ENCODE measurements around the gene PLK5.

Gene PLK5

GRCh38 chr19:1505991-1506881 lies 17.6 kb upstream of the PLK5 start:
- DNase-seq (ENCODE audit: low read depth in 1 of 2, low spot score in 1 of 2), result no peak
- peaks cover 23% of the 10 kb centered on the region for H3K27me3 ChIP-seq (ENCODE audit: insufficient read depth, poor library complexity, severe bottlenecking)
- H3K4me3 ChIP-seq (replicated peaks; ENCODE audit: insufficient read depth, low read length), result no peak overlapping the region
- TF ChIP-seq REST (IDR thresholded peaks at IDR 0.05; ENCODE audit: insufficient replicate concordance, low read depth) (no peak), CTCF (IDR thresholded peaks at IDR 0.05; ENCODE audit: insufficient read depth, low read length) (no peak), POLR2AphosphoS5 (IDR thresholded peaks at IDR 0.05; ENCODE audit: low read depth) (no peak), SPI1 (IDR thresholded peaks at IDR 0.05; ENCODE audit: borderline replicate concordance, low read depth) (no peak), GABPA (IDR thresholded peaks at IDR 0.05; ENCODE audit: low read depth) (no peak)
- H3K27ac ChIP-seq (replicated peaks), result no peak overlapping the region

GRCh38 chr19:1507192-1507660 lies 16.7 kb upstream of the PLK5 start:
- no peak overlapping the region for H3K4me3 ChIP-seq (replicated peaks; ENCODE audit: insufficient read depth, low read length)
- no peak for DNase-seq (ENCODE audit: low read depth in 1 of 2, low spot score in 1 of 2)
- TF ChIP-seq SPI1 (IDR thresholded peaks at IDR 0.05; ENCODE audit: borderline replicate concordance, low read depth) (no peak), REST (IDR thresholded peaks at IDR 0.05; ENCODE audit: insufficient replicate concordance, low read depth) (no peak), CTCF (IDR thresholded peaks at IDR 0.05; ENCODE audit: insufficient read depth, low read length) (no peak)
- H3K27me3 ChIP-seq (ENCODE audit: insufficient read depth, poor library complexity, severe bottlenecking), result peaks cover 27% of the 10 kb centered on the region
- no peak overlapping the region for H3K27ac ChIP-seq (replicated peaks)

GRCh38 chr19:1507763-1508506 lies 15.9 kb upstream of the PLK5 start:
- H3K27me3 ChIP-seq (ENCODE audit: insufficient read depth, poor library complexity, severe bottlenecking), result peaks cover 32% of the 10 kb centered on the region
- H3K4me3 ChIP-seq (replicated peaks; ENCODE audit: insufficient read depth, low read length), result no peak overlapping the region
- no peak overlapping the region for H3K27ac ChIP-seq (replicated peaks)
- DNase-seq (ENCODE audit: low read depth in 1 of 2, low spot score in 1 of 2), result peak; percentile 61 to 76
- TF ChIP-seq GABPA (IDR thresholded peaks at IDR 0.05; ENCODE audit: low read depth) (no peak), CTCF (IDR thresholded peaks at IDR 0.05; ENCODE audit: insufficient read depth, low read length) (no peak), POLR2AphosphoS5 (IDR thresholded peaks at IDR 0.05; ENCODE audit: low read depth) (no peak), REST (IDR thresholded peaks at IDR 0.05; ENCODE audit: insufficient replicate concordance, low read depth) (no peak), SPI1 (IDR thresholded peaks at IDR 0.05; ENCODE audit: borderline replicate concordance, low read depth) (no peak)

All from HL-60 (cell line).